Activated CD4-positive, alpha-beta T cell treated with anti-CD3 and anti-CD28 coated beads for 48 hours (primary cell): ENCODE results near the gene GUSB.
"Not testable (repeated sequence)": the region's sequence is repeated elsewhere in the genome, so short reads cannot be mapped to it uniquely, and the experiment has no call there.

Experiments
- DNase-seq: peaks from one replicate; pipeline ENCODE4 v3.0.0-alpha.2; 2020

Gene GUSB

GRCh38 chr7:65974876-65975275, 7.1 kb downstream of the GUSB start:
- DNase-seq, result no peak

GRCh38 chr7:65974191-65974801, 7.7 kb downstream of the GUSB start:
- no peak for DNase-seq

GRCh38 chr7:65972976-65973375, 9.0 kb downstream of the GUSB start:
- DNase-seq, result no peak

GRCh38 chr7:65971021-65971420, 11.0 kb downstream of the GUSB start:
- no peak for DNase-seq

DNA sequence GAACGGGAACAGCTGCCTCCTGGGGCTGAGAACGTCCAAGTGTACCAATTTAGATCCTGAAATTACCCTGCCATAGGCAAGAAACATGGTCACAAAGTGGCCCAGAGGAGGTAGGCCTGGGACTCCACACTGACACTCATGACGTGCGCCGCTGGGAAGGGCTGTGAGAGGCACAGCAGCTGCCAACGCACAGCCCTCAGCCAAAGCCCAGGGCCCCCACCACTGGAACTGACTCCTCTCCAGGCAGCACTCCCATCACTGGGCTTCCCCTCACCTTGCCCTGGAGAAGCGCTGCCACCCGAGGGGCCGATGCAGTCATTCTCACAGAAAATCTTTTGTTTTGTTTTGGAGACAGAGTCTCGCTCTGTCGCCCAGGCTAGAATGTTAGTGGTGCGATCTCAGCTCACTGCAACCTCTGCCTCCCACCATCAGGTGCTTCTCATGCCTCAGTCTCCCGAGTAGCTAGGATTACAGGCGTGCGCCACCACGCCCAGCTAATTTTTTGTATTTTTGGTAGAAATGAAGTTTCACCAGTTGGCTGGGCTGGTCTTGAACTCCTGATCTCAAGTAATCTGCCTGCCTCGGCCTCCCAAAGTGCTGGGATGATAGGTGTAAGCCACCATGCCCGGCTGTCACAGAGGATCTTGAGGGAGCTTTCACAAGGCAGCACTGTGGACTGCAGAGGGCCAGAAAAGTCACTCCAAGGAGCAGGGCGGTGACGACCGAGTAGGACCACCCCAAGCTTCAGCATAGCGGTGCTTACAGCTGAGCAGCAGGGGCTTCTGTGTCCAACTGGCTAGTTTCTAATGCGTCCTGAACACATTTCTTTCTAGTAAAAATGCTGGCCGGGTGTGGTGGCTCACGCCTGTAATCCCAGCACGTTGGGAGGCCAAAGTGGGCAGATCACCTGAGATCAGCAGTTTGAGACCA, 13.5 kb downstream of the GUSB start:
- DNase-seq, result no peak

- no peak for DNase-seq
Observed at GRCh38 chr7:65967361-65968155, 14.5 kb downstream of the GUSB start.

- no peak for DNase-seq
Observed at GRCh38 chr7:65966146-65966545, 15.9 kb downstream of the GUSB start.

DNA sequence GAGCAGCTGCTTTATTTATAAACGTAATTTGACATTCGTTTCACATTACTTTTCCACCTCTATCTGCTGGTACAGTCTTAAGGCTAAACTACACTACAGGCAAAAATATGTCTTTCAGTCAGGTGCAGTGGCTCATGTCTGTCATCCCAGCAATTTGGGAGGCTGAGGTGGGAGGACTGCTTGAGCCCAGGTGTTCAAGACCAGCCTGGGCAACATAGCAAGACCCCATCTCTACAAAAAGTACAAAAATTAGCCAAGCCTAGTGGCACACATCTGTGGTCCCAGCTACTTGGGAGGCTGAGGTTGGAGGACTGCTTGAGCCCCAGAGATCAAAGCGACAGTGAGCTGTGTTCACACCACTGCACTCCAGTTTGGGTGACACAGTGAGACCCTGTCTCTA, 17.3 kb downstream of the GUSB start:
- DNase-seq, result not testable (repeated sequence)

GRCh38 chr7:65962033-65962432, 20.0 kb downstream of the GUSB start:
- DNase-seq, result no peak

DNA sequence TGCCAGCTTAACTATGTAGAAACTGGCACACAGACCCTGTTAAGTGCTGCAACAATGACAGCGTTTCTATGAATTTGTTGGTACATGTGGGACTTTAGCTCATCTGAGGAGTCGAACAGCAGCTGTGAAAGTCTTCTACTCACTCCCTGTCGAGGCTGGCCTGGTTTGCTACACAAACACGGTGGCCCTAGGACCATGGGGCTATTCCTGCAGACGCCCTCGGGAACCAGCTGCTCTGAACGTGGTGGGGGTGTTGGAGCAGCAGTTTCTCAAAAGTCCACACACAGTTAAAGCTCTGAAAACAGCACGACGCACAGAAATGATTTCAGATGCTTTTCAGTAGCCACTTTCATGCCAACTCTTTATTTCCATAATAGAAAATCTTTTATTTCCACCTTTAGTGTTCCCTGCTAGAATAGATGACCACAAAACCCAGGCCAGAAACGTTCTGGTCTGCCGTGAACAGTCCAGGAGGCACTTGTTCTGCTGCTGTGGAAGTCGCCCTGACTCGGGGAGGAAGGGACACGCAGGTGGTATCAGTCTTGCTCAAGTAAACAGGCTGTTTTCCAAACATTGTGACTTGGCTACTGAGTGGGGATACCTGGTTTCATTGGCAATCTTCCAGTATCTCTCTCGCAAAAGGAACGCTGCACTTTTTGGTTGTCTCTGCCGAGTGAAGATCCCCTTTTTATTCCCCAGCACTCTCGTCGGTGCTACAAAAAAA, 21.5 kb downstream of the GUSB start:
- no peak for DNase-seq

GRCh38 chr7:65955718-65956117, 26.3 kb downstream of the GUSB start:
- DNase-seq, result no peak

GRCh38 chr7:65953890-65954450, 28.0 kb downstream of the GUSB start:
- no peak for DNase-seq

DNA sequence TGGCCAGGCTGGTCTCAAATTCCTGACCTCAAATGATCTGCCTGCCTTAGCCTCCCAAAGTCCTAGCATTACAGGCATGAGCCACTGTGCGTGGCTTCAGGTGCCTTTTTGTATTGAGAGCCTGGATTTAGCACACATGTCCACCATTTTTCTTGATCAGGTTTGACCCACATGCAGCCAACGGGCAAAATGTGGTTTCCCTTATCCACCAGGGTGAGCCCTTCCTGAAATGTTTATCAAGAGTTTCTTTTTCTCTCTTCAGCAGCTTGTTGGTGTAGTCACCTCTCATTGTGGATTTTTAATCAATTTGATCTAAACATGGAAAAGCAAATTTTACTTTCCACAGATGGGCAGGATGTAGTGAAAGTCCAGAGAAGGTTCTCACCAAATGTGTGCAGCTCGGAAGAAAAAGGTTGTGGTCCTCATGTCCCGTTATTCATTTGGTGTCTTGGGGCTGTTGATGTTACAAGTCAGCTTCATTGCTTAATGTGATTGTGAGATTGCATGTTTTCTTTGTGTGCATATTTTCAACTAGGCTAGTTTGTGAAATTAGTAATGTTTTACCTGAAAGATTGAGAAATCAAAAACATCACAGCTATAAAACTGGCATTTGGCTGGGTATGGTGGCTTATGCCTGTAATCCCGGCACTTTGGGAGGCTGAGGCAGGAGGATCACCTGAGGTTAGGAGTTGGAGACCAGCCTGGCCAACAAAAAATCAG, 28.9 kb downstream of the GUSB start:
- no peak for DNase-seq

GRCh38 chr7:65951837-65952578, 30.0 kb downstream of the GUSB start:
- no peak for DNase-seq

- DNase-seq, result no peak
Observed at GRCh38 chr7:65946904-65947303, 35.1 kb downstream of the GUSB start.

- not testable (repeated sequence) for DNase-seq
Observed at GRCh38 chr7:65945787-65946186, 36.2 kb downstream of the GUSB start.

- DNase-seq, result no peak
Observed at GRCh38 chr7:65938336-65938895, 43.6 kb downstream of the GUSB start.

DNA sequence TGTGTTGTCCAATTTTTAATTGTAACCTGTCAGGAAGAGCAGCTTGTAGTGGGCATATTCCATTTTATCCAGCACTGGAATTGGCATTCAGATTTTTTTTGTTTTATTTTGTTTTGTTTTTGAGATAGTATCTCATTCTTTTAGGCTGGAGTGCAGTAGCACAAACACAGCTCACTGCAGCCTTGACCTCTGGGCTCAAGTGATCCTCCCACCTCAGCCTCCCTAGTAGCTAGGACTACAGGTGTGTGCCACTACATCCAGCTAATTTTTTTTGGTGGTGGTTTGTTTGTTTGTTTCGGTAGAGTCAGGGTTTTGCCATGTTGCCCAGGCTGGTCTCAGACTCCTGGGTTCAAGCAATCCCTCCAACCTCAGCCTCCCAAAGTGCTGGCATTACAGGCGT, 44.7 kb downstream of the GUSB start:
- DNase-seq, result no peak

- DNase-seq, result no peak
Observed at GRCh38 chr7:65931685-65932084, 50.3 kb downstream of the GUSB start.
